ENCODE data around the gene GMCL1.
"Not testable (repeated sequence)": the region's sequence is repeated elsewhere in the genome, so short reads cannot be mapped to it uniquely, and the experiment has no call there.

Gene GMCL1

GRCh38 chr2:69848186-69848790, 18.8 kb downstream of the GMCL1 start:
- H3K36me3 ChIP-seq (ENCODE audit: control insufficient read depth, insufficient read depth, low read length), result peaks cover 58% of the 10 kb centered on the region
- H3K9me3 ChIP-seq (ENCODE audit: control insufficient read depth, low read length), result no peaks in the 10 kb centered on the region
- H3K4me3 ChIP-seq (ENCODE audit: extremely low read depth, insufficient read depth, low read length, poor library complexity, severe bottlenecking), result no peak overlapping the region
- 82 to 100% methylated on average over 2 to 3 of the region's 7 CpGs for WGBS, 2 experiments (ENCODE audit: insufficient coverage in 2 of 2)
- H3K27ac ChIP-seq (ENCODE audit: low read depth, low read length, severe bottlenecking), result no peak overlapping the region
- H3K4me1 ChIP-seq (ENCODE audit: control insufficient read depth, insufficient read depth, low read length, poor library complexity, severe bottlenecking), result no peaks in the 10 kb centered on the region

DNA sequence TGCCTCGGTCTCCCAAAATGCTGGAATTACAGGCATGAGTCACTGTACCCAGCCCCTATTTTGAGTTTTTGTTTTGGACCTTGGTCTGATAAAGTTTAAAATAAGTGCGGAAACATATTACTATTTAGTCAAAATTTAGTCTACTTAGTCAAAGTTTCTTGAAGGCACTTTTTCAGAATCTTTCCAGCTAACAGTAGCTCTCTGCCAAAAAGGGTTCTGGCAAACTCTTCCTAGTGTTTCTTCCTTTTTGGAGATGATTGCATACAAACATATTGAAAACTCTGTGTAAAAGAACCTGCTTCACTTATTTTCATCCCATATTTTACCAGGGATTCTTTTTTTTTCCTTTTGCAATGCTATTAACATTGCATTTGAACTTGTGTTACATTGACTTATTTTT, 28.8 kb downstream of the GMCL1 start:
- peaks cover 5% of the 10 kb centered on the region for H3K36me3 ChIP-seq (ENCODE audit: control insufficient read depth, insufficient read depth, low read length)
- no peaks in the 10 kb centered on the region for H3K9me3 ChIP-seq (ENCODE audit: control insufficient read depth, low read length)
- H3K4me1 ChIP-seq (ENCODE audit: control insufficient read depth, insufficient read depth, low read length, poor library complexity, severe bottlenecking), result no peaks in the 10 kb centered on the region
- H3K27ac ChIP-seq (ENCODE audit: low read depth, low read length, severe bottlenecking), result no peak overlapping the region
- H3K4me3 ChIP-seq (ENCODE audit: extremely low read depth, insufficient read depth, low read length, poor library complexity, severe bottlenecking), result no peak overlapping the region
- 83 to 100% methylated on average over 1 of the region's 2 CpGs for WGBS, 2 experiments (ENCODE audit: insufficient coverage in 2 of 2)

DNA sequence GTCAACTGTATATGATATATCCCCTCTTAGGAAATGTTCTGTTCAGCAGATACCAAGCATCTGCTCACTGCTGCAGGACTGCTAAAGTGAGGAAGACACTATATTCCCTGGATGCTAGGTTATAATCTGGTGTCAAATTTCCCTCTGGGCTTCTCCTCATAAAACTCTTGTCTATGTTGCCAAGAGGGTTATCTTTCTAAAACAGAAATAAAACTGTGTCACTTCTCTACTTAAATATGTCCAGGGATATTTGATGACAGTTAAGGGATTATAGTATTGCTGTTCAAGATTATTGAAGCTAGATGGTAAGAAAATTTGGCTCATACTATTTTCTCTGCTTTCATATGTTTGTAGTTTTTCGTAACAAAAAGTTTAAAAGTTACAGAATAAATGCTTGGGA, 33.8 kb downstream of the GMCL1 start:
- WGBS, 2 experiments (ENCODE audit: insufficient coverage in 2 of 2), result no CpG with 5 or more reads among the region's 1 CpG
- peaks cover 33% of the 10 kb centered on the region for H3K36me3 ChIP-seq (ENCODE audit: control insufficient read depth, insufficient read depth, low read length)
- no peak overlapping the region for H3K27ac ChIP-seq (ENCODE audit: low read depth, low read length, severe bottlenecking)

DNA sequence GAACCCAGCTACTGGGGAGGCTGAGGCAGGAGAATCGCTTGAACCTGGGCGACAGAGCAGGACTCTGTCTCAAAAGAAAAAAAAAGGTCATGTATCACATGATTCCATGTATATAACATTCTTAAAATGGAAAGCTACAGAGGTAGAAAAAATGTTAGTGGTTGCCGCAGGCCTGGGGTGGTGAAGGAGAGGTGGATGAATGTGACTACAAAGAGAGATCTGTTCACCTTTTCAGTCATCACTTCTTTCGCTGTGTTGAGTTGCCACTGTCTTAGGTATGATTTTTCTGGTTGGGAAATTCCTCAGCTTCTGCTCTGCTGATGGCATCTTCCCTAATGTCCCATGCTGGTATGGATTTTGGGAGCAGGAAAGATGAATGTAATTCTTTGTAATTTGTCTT, 59.0 kb downstream of the GMCL1 start:
- Histone ChIP-seq H3K27ac (ENCODE audit: low read depth, low read length, severe bottlenecking) (no peak overlapping the region), H3K9me3 (ENCODE audit: control insufficient read depth, low read length) (peaks cover 11% of the 10 kb centered on the region), H3K4me3 (ENCODE audit: extremely low read depth, insufficient read depth, low read length, poor library complexity, severe bottlenecking) (no peak overlapping the region), H3K4me1 (ENCODE audit: control insufficient read depth, insufficient read depth, low read length, poor library complexity, severe bottlenecking) (no peaks in the 10 kb centered on the region), H3K36me3 (ENCODE audit: control insufficient read depth, insufficient read depth, low read length) (no peaks in the 10 kb centered on the region)
- WGBS, 2 experiments (ENCODE audit: insufficient coverage in 2 of 2), result 86% methylated on average over 2 of the region's 4 CpGs; no CpG with 5 or more reads in 1 of the 2 experiments

More for the DNA sequence above, 33.8 kb downstream of the GMCL1 start:
- no peaks in the 10 kb centered on the region for H3K9me3 ChIP-seq (ENCODE audit: control insufficient read depth, low read length)
- no peaks in the 10 kb centered on the region for H3K4me1 ChIP-seq (ENCODE audit: control insufficient read depth, insufficient read depth, low read length, poor library complexity, severe bottlenecking)
- no peak overlapping the region for H3K4me3 ChIP-seq (ENCODE audit: extremely low read depth, insufficient read depth, low read length, poor library complexity, severe bottlenecking)

DNA sequence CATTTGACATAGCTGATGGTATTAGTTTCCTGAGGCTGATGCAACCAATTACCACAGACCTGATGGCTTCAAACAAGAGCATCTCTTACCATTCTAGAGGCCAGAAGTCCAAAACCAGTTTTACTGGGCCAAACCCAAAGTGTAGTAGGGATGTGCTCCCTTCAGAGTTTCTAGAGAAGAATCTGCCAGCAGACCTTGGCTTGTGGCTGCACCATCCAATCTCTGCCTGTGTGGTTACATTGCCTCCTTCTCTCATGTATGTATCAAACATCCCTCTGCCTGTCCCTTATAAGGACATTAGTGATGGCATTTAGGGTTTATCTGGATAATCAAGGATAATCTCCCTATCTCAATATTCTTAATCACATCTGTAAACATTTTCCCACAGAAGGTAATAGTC, 59.8 kb downstream of the GMCL1 start:
- H3K27ac ChIP-seq (ENCODE audit: low read depth, low read length, severe bottlenecking), result no peak overlapping the region
- H3K4me3 ChIP-seq (ENCODE audit: extremely low read depth, insufficient read depth, low read length, poor library complexity, severe bottlenecking), result no peak overlapping the region
- no peaks in the 10 kb centered on the region for H3K36me3 ChIP-seq (ENCODE audit: control insufficient read depth, insufficient read depth, low read length)
- peaks cover 11% of the 10 kb centered on the region for H3K9me3 ChIP-seq (ENCODE audit: control insufficient read depth, low read length)
- no peaks in the 10 kb centered on the region for H3K4me1 ChIP-seq (ENCODE audit: control insufficient read depth, insufficient read depth, low read length, poor library complexity, severe bottlenecking)

- Histone ChIP-seq H3K4me3 (ENCODE audit: extremely low read depth, insufficient read depth, low read length, poor library complexity, severe bottlenecking) (no peak overlapping the region), H3K27ac (ENCODE audit: low read depth, low read length, severe bottlenecking) (no peak overlapping the region), H3K9me3 (ENCODE audit: control insufficient read depth, low read length) (peaks cover 11% of the 10 kb centered on the region), H3K36me3 (ENCODE audit: control insufficient read depth, insufficient read depth, low read length) (peaks cover 11% of the 10 kb centered on the region), H3K4me1 (ENCODE audit: control insufficient read depth, insufficient read depth, low read length, poor library complexity, severe bottlenecking) (peaks cover 7% of the 10 kb centered on the region)
- no CpG with 5 or more reads among the region's 1 CpG for WGBS, 2 experiments (ENCODE audit: insufficient coverage in 2 of 2)
Observed at GRCh38 chr2:69890881-69891280, 61.4 kb downstream of the GMCL1 start.

DNA sequence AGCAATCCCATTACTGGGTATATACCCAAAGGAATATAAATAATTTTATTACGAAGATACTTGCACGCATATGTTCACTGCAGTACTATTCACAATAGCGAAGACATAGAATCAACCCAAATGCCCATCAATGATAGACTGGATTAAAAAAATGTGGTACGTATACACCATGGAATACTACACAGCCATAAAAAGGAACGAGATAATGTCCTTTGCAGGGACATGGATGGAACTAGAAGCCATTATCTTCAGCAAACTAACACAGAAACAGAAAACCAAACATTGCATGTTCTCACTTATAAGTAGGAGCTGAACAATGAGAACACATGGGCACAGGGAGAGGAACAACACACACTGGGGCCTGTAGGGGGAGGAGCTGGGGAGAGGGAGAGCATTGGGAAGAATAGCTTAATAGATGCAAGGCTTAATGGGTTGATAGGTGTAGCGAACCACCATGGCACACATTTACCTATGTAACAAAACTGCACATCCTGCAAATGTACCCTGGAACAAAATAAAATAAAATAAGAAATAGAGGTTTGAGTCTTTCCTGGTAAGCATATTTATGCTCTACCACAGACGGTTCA, 63.5 kb downstream of the GMCL1 start:
- Histone ChIP-seq H3K4me1 (ENCODE audit: control insufficient read depth, insufficient read depth, low read length, poor library complexity, severe bottlenecking) (peaks cover 13% of the 10 kb centered on the region), H3K36me3 (ENCODE audit: control insufficient read depth, insufficient read depth, low read length) (peaks cover 29% of the 10 kb centered on the region), H3K9me3 (ENCODE audit: control insufficient read depth, low read length) (peaks cover 11% of the 10 kb centered on the region), H3K27ac (ENCODE audit: low read depth, low read length, severe bottlenecking) (peak overlapping the region; percentile 87)
- not testable (repeated sequence) for H3K4me3 ChIP-seq (ENCODE audit: extremely low read depth, insufficient read depth, low read length, poor library complexity, severe bottlenecking)
- WGBS, 2 experiments (ENCODE audit: insufficient coverage in 2 of 2), result 80 to 96% methylated on average over 1 to 4 of the region's 7 CpGs

- Histone ChIP-seq H3K27ac (ENCODE audit: low read depth, low read length, severe bottlenecking) (peak within 1 kb of the TSS; percentile 87), H3K36me3 (ENCODE audit: control insufficient read depth, insufficient read depth, low read length) (peaks cover 36% of the 10 kb centered on the region), H3K9me3 (ENCODE audit: control insufficient read depth, low read length) (peaks cover 11% of the 10 kb centered on the region), H3K4me1 (ENCODE audit: control insufficient read depth, insufficient read depth, low read length, poor library complexity, severe bottlenecking) (peaks cover 13% of the 10 kb centered on the region), H3K4me3 (ENCODE audit: extremely low read depth, insufficient read depth, low read length, poor library complexity, severe bottlenecking) (peak within 1 kb of the TSS; percentile 90)
- WGBS, 2 experiments (ENCODE audit: insufficient coverage in 2 of 2), result 3 to 4% methylated on average over 15 to 19 of the region's 32 CpGs
Observed at GRCh38 chr2:69893684-69894551, 64.5 kb downstream of the GMCL1 start, which contains the start of gene SNRNP27. SNRNP27 (plus strand) TSS chr2:69893956; CDS start chr2:69893985, 29 bp downstream.

DNA sequence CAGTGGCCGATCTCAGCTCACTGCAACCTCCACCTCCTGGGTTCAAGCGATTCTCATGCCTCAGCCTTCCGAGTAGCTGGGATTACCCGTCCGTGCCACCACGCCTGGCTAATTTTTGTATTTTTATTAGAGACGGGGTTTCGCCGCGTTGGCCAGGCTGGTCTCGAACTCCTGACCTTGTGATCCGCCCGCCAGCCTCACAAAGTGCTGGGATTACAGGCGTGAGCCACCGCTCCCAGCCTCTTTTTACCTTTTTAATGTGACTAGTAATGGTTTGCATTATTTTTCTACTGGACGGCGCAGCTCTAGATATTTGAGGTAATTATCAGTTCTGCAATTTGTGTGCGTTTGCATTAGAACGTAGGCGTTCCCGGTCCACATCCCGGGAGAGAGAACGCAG, 65.3 kb downstream of the GMCL1 start:
- H3K9me3 ChIP-seq (ENCODE audit: control insufficient read depth, low read length), result not testable (repeated sequence)
- peak overlapping the region; percentile 90 for H3K4me3 ChIP-seq (ENCODE audit: extremely low read depth, insufficient read depth, low read length, poor library complexity, severe bottlenecking)

DNA sequence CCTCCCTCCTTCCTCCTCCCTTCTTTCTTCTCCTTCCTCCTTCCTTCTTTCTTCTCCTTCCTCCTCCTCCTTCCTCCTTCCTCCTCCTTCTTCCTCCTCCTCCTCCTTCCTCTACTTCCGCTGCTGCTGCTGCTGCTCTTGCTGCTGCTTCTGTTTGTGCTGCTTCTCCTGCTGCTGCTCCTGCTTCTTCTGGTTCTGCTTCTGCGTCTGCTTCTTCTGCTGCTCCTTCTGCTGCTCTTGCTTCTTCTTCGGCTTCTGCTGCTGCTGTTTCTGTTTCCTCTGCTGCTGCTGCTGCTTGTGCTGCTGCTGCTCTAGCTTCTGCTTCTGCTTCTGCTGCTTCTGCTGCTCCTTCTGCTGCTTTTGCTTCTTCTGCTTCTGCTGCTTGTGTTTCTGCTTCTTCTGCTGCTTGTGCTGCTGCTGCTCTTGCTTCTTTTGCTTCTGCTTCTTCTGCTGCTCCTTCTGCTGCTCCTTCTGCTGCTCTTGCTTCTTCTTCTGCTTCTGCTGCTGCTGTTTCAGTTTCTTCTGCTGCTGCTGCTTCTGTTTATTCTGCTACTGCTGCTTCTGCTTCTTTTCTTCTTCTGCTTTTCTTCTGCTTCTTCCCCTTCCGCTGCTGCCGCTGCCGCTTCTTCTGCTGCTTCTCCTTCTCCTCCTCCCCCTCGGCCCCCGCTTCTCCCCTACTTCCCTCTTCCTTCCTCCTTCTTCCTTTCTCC, 72.9 kb downstream of the GMCL1 start:
- Histone ChIP-seq H3K4me1 (ENCODE audit: control insufficient read depth, insufficient read depth, low read length, poor library complexity, severe bottlenecking) (peaks cover 4% of the 10 kb centered on the region), H3K36me3 (ENCODE audit: control insufficient read depth, insufficient read depth, low read length) (peaks cover 65% of the 10 kb centered on the region), H3K4me3 (ENCODE audit: extremely low read depth, insufficient read depth, low read length, poor library complexity, severe bottlenecking) (no peak overlapping the region), H3K9me3 (ENCODE audit: control insufficient read depth, low read length) (no peaks in the 10 kb centered on the region), H3K27ac (ENCODE audit: low read depth, low read length, severe bottlenecking) (no peak overlapping the region)
- WGBS, 2 experiments (ENCODE audit: insufficient coverage in 2 of 2), result 96 to 97% methylated on average over 6 to 8 of the region's 8 CpGs

More for the DNA sequence above, 65.3 kb downstream of the GMCL1 start:
- Histone ChIP-seq H3K4me1 (ENCODE audit: control insufficient read depth, insufficient read depth, low read length, poor library complexity, severe bottlenecking) (peaks cover 13% of the 10 kb centered on the region), H3K36me3 (ENCODE audit: control insufficient read depth, insufficient read depth, low read length) (peaks cover 43% of the 10 kb centered on the region)
- H3K27ac ChIP-seq (ENCODE audit: low read depth, low read length, severe bottlenecking), result not testable (repeated sequence)
- 84 to 86% methylated on average over 23 of the region's 23 CpGs for WGBS, 2 experiments (ENCODE audit: insufficient coverage in 2 of 2)
